ELR (cell line): Measurements from ENCODE around the gene ATP8B1.

Experiments used
- DNase-seq: peaks from one replicate; pipeline ENCODE4 v3.0.0-alpha.2; 2015; ENCODE audit warnings: low read depth

ATP8B1 gene

DNA sequence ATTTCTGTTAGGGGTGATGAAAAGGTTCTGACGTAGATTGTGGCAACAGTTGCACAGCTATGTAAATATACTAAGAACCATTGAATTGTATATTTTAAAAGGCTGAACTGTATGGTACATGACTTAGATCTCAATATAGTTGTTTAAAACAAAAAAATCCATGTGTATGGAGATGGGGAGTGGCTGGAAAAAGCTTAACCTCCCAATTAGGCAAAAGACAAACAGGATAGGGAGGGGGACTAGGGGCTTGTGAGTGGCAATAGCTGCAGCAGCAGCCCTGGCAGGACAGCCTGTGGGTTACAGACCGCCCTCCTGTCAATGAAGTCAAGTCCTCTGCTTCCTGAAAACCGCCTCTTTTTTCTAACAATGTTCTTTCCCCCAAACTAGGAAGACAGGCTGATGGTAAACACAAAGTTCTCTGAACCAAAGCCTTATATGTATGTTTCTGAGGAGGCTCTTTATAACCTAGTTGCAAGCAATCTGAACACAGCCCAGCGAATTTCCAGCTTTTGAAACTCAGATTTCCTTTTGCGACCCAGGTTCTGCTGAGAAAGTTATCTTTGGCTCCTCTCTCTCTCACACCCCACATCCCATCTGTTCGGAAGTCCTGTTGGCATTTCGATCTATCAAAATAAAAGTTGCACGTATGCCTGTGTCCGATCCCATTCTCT, 10.3 kb downstream of the ATP8B1 start:
- no peak for DNase-seq

DNA sequence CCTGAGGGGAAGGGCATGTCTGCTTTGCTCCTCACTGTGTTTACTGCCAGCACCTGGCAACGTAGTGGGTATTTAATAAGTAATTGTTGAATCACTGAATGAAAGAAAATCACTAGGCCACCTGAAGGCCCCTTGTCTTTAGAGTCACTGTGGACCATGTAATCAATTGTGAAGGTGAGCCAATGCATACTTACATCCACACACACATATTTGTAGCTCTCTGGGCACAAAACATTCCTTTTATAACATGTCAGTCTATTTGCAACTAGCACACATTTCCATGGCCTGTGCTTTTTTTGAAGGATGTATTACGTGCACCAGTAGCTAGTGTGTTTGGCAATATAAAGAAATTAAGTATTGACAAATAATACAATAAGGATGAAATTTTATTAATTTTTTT, 11.2 kb downstream of the ATP8B1 start:
- DNase-seq = no peak

DNA sequence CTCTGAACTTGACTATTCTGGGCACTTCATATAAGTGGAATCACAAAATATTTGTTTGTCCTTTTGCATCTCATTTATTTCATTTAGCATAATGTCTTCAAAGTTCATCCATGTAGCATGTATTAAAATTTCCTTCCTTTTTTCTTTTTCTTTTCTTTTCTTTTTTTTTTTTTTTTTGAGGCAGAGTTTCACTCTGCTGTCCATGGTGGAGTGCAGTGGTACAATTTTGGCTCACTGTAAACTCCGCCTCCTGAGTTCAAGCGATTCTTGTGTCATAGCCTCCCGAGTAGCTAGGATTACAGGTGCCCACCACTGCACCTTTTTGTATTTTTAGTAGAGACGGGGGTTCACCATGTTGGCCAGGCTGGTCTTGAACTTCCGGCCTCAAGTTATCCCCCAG, 11.9 kb downstream of the ATP8B1 start:
- DNase-seq = no peak

DNA sequence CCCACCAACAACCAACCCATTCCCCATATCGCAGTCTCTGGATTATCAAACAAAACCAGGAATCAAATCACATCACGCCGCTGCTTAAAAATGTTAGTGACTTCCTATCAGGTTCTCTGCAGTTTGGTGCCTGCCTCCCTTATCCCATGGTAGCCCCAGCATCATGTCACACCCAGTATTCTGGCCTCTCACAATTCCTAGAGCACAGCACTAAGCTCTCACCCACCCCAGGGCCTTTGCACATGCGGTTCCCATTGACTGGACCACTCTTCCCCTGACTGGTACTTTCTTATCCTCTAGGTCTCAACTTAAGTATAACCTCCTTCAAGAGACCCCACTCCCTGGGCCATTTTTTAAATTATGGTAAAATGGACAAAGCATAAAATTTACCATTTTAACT, 12.8 kb downstream of the ATP8B1 start:
- no peak for DNase-seq

DNA sequence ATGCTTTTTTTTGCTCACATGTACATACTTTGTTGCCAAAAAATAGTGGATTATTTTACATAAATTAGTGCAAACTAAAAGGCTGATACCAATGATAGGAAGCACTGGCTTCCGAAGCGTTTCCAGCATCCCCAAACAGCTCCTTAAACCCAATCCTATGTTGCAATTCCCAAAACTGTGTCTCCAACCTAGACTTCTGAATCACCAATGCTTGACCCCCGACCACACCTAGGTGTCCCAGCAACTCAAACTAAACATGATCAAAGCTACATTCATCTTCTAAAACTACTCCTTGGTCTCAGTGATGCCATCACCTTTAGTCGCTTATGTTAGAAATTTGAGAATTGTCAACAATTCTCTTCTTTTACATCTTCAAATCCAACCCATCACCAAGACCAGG, 13.4 kb downstream of the ATP8B1 start:
- peak; percentile 26 for DNase-seq

DNA sequence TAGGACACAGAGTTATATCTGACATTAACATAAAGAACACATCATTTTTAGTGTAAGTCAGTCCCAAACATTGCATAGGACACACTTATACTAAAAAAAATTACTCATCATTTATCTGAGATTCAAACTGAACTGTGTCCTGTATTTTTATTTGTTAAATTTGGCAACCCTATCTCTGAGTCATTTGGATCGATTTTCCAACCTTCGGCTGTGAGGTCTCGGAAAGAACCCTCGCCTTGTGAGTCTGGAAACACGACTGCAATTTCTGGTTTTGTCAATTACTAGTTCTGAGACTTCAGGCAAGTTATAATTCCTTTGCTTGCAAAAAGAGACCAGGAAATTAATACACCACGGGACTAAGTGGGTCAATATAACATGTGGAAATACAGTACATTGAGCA, 14.0 kb downstream of the ATP8B1 start:
- DNase-seq = peak; percentile 66

DNA sequence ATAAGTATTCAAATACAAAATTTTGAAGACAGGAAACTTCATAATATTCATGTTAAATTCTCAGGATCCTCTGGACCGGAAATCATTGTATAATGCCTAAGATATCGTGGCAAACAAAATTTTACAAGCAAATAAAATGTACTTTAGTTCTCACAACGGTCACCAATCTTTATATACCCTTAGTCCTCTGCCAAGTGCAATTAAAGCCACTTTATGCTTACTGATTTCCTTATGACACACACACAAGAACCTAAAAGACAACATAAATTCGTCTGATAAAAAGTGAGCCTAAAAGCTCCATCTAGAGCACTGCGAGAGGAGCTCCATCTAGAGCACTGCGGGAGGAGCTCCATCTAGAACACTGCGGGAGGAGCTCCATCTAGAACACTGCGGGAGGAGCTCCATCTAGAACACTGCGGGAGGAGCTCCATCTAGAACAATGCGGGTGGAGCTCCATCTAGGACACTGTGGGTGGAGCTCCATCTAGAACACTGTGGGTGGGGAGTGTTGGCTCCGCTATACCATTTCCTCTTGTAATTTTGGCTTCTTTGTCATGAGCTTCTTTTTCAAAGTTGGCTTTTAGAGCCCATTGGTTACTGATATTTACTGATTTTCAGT, 15.9 kb downstream of the ATP8B1 start:
- DNase-seq = no peak

DNA sequence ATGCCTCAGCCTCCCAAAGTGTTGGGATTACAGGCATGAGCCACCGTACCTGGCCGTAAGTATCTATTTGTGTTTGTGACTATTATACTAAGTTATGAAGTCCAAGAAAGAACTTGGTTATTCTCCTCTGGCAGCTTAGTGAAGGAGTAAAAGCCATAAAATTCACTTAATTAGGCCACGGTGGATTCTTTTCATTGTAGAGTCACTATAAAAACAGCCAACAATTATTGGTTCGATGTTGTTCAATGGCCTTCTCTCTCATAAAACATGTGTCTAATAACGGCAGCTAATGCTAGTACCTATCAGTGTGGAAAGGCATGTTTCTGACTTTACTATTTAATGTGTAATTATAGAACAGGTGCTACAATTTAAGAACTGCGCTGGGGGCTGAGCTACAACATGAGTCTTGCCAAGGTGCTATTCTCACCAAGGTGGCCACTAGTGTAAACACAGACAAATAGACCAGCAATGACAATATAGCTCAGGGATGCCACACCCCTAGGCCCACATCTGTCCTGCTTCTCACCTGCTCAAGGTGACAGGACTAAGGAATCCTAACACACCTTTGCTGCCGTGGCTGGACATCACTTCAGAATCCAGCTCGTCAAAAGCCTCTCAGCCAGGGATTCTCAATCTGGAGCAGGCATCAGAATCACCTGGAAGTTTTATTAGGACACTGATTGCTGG, 17.2 kb downstream of the ATP8B1 start:
- DNase-seq = no peak

DNA sequence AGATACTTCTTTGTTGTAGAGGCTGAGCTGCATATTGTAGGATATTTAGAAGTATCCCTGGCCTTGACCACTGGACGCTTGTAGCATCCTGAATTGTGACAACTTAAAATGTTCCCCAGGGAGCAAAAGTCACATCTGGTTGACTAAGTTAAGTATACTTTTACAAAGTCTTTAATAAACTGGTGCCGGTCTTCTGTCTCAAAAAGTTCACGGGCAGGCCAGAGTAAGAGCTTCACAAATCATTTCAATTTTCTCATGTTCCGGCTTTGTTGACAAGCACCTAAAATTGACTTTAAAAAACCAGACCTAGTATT, 18.4 kb downstream of the ATP8B1 start:
- no peak for DNase-seq

DNA sequence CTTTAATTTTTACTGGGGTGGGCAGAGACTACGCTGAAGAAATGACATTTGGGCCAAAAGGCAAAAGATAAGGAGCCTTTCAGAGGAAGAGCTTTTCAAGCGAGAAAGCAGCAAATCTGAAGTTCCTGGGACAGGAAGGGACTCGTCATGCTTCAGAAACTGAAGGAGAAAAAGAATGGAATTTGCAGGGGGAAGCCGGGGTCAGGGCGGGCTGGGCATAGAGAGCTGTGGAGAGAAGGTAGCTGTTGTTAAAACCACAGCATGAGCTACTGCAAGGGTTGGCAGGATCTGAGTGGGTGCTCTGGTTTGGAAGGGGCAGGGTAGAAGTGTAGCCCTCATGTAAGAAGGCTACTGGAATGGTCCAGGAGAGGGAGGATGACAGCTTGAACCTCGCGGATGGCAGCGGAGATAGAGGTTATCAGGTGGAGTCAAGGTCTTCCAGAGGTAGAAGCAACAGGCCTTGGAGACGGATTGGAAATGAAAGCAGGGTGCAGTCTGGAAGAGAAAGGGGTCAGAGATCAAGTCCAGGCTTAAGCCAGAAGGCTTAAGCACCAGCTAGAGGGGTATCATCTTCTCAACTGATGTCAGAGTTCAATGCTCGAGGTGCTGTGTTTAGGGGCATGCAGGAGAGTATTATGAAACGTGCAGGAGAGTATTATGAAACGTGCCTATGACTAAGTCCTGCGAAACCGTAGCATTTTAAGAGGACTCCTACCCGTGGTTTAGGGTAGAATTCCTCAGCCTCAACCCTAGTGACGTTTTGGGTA, 18.9 kb downstream of the ATP8B1 start:
- DNase-seq = peak; percentile 89

DNA sequence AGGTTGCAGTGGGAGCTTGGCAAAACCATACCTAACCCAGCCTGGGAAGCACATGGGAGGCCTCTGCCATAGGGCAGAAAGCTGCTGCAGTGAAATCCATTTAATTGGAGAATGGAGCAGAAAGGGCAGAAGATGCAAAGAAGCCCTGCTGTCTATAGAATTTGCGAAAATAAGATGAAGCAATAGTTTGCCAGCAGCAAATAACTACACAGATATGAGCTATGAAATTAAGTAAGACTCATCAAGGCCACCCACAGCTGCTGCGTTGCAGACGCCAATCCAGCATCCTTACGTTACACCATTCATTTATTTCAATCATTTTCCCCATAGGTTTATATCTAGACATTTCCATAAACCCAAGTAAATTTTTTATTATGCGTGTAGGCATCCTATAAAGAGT, 21.1 kb downstream of the ATP8B1 start:
- no peak for DNase-seq

DNA sequence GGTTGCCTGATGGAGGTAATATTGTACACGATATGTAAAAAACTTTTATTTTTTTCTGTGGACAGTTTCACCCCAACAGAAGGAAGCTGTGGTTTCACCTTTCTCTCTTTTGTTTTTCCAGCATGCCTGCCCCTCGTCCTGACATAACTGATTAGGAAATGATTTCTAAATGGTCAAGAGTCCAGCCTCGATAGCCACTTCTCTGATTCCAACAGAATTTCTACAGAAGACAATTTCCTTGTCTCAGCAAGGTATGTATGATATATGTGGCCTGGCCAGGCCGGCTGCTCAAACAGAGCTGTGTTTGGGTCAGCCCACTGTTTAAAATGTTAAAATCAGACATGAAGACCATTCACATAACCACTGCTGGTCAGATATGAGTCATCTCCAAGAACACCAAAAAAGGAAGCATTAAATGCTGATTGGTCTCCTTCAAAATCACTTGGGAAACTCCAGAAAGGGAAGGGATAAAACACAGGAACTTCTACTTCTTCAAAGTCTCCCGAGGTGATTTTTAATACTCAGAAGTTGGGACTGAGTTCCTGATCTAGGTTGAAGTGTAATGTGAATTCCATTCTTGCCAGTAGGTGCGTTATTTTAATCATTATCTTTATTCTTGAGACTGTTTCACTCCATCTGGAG, 22.3 kb downstream of the ATP8B1 start:
- DNase-seq = peak; percentile 83

DNA sequence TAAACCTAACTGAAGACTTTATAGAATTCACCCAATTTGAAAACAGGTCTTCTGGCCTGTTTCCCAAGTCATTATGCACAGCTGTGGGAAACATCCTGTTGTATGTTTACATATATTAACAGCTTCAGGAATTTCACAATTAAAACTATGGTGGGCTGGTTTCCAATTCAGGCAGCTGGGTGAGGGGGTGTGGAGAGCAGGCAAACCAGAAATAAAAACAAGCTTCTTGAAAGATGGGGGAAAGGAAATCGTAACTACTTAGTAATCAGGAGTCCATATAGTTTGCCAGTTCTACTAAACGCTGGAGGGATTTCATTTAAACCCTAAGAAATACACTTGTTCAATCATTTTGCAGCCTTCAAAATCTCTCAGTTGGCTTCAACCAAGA, 22.8 kb downstream of the ATP8B1 start:
- DNase-seq = no peak

DNA sequence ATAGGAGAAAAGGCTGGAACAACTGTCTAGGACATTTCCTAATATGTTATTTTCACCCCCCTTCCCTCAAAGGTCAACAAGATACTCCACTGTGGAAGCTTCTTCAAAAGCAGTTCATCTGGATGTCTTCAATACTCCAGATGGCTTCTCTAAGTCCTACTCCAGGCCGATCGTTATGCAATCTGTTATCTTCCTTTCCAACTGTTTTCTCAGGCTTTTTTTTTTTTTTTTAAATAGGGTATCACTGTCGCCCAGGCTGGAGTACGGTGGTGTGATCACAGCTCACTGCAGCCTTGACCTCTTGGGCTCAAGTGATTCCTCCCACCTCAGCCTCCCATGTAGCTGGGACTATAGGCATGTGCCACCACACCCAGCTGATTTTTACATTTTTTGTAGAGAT, 26.3 kb downstream of the ATP8B1 start:
- DNase-seq = no peak

DNA sequence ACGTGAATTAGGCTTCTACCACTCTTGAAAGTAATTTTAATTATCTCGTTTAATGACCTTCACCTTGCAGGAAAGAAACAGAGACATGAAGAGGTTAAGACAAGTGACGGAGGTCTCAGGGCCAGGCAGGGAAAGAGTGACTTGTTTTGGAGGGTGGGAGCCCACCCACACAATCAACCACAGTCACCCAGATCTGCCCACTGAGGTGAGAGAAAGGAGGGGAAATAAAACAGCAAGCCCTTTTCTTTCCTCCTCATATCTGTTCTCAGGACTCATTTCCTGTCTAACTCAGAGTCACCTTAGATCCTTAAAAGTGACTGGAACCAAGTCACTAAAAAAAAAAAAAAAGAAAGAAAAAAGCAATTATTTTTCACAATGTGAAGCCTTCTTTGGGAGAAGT, 26.8 kb downstream of the ATP8B1 start:
- DNase-seq = no peak

DNA sequence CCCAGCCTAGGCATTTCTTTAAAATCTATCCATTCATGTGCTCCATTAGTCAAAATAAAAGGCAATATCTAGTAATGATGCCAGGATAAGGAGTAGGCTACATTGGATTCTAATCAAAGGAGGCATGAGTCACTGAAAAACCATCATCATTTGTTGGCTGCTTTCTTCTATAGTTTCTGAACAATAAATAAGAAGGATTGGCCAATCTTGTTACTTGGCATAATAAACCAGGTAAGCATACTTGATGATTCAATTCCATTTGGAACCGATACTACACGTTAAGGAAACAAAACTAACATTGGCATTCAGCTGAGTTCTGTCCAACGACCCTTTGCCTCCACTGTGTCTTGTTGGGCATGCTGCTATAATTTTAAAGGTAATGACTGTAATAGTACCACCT, 27.2 kb downstream of the ATP8B1 start:
- DNase-seq = peak; percentile 47

DNA sequence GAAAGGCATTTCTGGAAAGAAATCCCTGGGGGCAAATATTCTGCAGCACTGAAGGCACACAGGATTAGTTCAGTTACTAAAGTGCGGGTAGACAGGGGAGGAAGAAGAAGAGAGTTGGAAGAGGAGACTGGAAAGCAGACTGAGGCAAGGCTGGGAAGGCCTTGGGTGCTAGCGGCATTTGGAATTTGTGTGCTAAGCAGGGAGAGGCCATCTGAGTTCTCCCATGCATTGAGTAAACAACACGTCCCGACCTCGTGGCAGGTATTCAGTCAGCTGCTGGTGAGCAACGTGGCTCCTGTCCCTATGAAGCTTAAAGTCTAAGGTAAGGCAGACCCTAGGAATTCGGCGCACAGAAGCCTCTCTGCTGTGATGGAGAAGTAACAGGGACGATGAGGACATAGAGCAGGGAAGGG, 30.7 kb downstream of the ATP8B1 start:
- no peak for DNase-seq

DNA sequence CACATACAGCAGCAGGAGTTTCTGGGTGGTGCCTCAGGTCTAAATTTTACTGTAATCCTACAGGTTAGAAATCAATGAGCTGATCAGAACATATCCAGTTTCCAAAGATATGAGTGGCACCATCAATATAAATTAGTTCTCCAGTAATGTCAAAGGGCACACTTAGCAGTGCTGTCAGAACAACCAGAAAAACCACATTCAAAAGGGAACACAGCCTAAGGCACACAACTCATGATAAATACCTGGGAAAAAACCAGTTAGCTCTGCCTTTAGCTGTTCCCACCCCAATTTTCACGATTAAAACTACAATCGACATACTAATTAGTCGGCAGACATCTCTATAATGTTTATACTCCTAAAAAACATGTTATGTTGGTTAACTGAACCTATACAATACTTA, 31.5 kb downstream of the ATP8B1 start:
- no peak for DNase-seq

DNA sequence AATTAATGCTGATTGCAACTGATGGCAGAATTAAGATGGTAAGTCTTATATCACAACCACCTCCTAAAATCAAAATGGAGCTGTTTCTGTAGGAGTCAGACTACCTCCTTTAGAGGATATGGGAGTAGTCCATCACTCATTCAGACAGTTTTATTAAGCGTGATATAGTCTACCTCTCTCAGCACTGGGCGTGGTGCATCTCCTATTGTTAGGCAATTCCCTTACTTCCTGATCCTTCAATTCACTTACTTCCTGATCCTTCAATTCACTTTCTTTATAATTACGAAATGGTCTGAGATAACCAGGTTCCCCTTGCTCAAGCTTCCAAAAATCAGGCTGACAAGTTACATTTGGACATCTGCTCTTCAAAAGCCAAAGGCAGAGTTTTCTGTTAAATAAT, 31.9 kb downstream of the ATP8B1 start:
- no peak for DNase-seq

DNA sequence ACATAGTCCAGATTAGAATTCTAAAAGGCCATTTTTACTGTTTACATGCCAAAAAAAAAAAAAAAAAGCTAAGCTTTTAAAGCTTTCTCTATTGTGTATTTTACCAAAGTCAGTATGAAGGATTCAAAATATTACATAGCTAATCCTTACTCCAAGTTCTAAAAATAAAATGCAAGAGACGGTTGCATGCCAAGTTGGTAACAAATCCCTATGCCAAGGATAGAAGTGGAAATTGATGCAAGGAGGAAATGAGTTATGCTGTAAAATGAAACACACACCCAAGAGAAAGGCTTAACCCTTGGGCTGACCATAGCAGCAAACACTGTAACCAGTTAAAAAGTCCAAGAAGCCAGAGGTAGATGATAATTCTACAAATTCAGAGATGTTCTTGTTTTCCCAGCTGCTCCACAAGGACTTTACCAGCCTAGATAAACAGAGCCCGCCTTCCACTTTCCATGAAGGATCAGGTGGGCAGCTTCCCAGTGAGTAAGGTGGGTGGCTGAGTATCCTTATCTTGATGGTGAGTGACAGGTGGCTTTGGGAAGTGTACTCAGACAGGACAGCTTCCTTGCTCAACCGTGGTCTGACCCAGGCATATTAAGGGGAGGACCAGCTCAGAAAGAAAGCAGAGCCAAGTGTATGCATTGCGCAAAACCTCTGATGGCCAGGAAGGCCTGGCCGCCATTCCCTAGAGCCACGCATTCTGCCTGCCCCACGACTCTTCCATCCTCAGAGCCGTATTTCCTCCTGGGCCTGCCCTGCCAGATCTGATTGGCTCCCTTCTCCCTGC, 34.4 kb downstream of the ATP8B1 start:
- no peak for DNase-seq

DNA sequence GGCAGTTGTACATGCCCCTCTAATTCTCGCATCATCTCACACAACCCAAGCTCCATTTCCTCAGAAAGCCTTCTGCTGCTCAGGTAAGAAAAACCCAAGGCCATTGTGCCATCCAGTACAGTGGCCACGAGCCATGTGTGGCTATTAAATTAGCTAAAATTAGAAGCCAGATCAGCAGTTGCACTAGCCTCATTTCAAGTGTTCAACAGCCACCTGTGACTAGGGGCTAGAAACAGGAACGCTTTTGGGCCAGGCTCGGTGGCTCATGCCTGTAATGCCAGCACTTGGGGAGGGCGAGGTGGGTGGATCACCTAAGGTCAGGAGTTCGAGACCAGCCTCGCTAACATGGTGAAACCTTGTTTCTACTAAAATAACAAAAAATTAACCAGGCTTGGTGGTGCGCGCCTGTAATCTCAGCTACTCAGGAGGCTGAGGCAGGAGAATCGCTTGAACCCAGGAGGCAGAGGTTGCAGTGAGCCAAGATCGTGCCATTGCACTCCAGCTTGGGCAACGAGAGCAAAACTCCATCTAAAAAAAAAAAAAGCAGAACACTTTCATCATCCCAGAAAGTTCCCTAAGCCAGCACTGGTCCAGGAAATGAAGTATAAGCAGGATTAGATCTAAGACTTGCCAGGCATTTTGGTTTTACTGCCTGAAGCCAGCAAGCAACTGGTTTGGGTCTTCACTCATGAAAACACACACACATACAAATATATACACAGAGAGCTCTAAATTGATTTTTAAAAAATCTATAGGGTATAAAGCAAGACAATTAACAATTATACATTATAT, 35.7 kb downstream of the ATP8B1 start:
- no peak for DNase-seq
